DMS79 treated with DMSO at 0.1 percent for 48 hours (cell line): ENCODE measurements around the gene DUSP6.
A peak's percentile ranks its signal among the peaks of the same experiment; 100 is the strongest.

Source experiments
- DNase-seq: peaks from one replicate; lab custom pipeline; 2025; lab: John Stamatoyannopoulos, UW

DUSP6 gene

DNA sequence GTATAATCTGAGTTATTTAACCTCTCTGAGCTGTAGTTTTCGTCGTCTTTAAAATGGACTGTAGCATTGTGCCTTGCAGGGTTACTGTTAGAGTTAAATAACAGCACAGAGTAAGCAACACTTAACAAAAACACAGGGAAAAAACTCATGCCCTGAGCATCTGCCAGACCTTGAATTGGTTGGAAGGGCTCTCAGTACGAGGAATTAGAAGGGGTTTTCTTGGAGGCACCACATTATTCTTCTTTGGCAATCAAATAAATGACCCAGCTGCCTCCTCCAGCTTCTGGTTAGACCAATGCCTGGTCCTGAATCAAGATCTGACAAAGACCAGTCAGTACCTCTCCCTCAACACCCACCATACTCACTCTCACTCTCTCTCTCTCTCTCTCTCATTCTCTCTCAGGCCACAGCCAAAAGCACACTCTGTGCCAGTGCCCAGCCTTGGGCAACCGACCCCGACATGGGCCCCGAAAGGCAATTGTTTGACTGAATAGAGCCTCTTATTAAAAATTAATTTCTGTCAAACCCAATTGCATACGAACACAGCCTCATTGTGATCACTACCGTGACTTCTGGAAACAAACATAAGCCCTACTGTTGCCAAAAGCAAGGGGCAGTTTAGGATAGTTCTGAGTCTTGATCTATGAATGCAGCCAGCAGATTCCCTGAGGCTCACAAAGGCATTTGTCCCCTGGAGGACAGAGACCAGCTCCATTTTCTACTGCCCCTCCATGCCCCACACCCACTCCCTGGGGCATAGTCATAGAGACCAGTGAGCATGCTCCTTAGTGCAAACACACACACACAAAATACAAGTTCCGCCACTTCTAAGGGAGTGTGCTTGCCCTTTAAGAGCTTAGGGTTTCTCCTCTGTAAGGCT, 23.9 kb downstream of the DUSP6 start:
- no peak for DNase-seq

DNA sequence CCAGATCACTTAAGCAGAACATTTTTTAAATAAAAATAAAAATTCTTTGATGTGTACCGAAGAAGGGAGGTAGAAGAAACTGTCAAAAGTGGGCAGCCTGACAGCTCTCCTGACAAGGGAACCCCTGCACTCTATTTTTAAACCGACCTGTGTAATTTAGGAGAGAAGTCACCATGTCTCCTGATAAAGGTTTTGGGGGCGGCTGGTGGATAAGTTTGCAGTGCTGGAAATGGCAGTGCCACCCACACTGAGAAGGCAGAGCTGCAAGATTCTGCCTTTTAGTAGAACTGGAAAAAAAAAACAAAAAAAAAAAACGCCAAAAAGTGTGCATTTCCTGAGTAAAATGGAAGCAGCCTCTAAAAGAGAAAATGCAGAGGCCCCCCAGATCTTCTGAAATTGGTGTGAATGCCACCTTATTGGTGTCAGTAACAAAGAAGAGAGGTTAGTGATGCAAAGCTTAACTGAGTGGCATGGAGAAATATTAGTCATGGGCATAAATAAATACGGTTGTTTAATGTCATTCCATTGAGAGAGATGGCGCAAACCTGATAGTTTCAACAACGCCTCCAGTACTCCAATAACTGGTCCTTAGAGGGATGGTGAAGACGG, 24.7 kb downstream of the DUSP6 start:
- DNase-seq, result no peak

DNA sequence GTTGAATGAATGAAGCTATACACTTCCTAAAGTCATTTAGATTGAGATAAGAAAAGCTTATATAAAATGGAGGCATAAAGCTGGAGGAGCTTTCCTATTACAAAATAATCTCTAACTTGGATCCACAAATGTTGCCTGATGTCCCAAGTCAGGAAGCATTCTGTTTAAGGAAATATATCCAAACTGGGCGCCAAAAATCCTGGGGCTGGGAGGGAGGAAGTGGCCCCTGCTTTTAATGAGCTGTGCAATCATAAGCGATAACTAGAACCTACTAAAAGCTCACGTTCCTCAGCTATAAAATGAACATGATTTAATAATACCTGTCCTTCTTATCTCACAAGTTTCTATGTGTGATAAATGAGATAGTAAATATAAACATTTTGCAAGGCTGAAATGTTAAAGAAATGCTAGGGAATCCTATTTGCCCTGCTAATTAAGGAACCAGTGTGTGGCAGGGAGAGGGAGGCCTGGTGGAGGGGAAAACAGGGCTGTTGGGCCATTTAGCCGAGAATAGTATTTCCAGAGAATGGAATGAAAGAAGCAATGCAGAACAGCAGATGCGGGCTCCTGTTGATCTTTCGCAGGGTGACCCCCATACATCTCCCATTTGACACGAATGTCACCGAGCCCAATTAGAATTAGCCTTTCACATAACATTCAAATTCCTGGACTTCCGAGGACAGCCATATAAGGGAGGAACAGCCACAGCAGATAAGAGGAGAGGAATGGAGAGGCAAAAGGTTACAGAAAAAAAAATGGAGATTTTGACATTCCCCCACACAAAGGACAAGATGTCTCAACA, 25.9 kb downstream of the DUSP6 start:
- no peak for DNase-seq

DNA sequence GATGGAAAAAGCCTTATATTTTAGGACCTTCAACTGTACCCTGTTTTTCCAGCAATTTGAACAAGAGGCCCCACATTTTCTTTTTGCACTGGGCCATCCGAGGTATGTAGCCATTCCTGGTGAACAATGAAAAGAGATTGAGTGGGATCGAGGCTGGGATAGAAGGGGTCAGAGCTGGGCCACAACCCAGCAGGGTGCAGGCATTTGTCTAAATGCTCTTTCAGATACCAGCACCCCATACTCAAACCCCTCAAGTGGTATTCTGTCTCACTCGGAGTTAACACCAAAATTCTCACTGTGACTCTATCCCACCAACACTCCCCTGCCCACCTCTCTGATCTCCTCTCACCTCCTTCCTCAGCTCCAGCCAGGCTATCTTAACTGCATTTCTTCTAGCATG, 26.8 kb downstream of the DUSP6 start:
- no peak for DNase-seq

DNA sequence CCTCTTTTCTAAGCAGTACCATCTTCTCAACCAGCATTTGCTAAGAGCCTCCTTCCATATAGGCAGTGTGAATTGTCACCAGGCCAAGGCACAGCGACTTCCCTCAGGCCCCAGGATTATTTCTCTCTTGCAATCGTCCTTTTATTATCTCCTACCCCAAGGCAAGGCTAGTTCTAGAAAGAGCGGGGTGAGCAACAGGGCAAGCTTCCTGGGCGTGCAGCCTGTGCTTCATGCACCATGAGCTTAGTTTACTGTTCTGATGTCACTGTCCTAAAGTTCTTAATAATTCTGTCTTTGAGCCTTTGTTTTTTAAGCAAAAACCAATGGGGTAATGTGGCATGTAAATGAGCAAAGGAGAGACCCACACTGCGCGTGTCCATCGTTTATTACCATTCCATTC, 27.9 kb downstream of the DUSP6 start:
- no peak for DNase-seq

DNA sequence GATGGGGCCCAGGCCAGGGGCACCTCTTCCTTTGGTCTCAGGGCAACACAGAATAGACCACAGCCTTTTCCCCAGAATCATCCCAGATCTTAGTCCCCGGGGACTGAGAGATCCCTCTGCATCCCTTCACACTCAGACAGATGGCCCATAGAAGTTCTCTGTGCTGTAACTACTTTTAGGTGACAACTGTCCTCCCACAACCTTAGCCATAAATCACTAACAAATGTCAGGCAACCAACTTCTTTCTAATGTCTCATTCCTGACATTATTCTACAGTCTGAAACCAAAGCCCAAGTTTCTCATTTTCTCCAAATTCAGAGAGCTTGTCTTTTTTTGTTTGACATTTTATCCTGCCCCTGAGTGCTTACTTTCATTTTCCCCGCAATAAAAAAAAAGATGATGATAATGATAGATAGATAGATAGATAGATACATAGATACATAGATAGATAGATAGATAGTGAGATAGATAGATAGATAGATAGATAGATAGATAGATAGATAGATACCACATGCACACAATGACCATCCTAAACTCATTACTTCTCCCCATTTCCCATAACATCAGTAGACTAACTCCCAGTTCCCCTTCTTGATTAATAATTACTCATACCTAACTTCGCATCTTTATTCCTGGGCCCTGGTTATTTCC, 28.6 kb downstream of the DUSP6 start:
- DNase-seq, result no peak

DNA sequence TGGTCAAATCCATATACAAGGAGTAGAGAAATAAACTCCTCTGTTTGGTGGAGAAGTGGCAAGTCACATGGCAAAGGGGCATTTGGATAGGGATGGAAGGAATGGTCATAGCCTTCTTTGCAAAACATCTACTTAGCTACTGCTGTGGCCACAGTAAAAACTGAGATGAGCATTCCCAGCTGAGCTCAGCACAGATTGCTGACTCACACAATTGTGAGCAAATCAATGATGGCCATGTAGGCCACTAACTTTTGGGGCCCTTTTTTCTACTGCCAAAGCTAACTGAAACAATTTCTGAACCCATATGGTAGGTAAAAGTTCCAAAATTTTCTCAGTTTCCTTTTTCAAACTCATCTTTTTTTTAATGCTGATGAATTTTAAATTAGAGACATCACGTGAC, 31.6 kb downstream of the DUSP6 start:
- DNase-seq, result no peak

DNA sequence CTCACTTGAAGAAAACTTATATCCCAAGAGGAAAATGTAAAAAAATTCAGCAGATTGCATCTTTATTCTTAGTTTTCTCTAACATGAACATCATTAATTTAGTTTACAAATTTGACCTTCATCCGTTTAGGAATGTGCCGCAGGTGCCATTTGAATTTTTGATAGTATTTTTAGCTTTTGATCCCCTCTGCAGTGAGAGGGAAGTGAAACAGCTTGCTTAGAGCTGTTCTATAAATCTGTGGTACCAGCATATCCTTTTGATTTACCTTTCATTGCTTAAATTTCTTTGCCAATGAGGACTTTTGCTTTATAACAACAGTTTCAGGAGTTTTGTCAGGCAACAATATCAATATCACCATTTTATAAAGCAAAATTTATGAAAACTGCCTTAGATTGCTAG, 32.7 kb downstream of the DUSP6 start:
- no peak for DNase-seq

DNA sequence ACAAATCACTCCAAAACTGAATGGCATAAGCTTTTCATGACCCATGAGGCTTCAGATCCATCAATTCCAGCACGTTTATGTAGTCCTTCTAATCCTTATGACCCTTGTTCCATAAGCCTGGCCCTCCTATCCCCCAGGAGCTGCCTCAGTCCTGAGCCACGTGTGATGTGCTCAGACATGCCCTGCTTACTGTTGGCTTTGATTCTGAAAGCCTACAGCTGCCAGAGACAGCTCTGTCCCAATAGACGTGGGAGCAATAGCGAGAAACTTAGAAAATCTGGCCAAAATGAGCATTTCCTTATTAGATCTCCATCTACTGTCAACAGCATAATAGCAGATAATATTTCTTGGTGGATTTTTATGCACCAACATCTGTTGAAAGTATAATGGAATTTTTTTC, 33.2 kb downstream of the DUSP6 start:
- DNase-seq, result no peak

DNA sequence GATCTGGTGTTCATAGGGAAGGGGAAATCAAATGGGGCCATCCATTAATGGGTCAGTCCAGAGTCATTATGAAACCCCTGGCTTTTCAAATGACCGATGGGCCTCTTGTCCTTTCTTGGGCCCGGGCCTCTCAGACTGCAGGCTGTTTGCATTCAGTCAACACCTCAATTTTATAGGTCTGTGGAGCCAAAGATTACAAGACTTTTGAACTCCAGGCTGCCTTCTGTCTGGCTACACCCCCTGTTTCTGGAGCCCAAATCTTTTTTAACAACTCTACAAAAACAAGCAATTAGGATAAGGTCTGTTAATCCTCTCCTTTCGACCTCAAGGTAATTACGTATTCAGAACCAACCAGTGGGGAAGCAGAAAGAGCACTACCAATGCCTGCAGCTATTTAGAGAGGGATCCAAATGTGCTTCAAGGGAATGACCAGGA, 35.6 kb downstream of the DUSP6 start:
- peak; percentile 67 for DNase-seq

DNA sequence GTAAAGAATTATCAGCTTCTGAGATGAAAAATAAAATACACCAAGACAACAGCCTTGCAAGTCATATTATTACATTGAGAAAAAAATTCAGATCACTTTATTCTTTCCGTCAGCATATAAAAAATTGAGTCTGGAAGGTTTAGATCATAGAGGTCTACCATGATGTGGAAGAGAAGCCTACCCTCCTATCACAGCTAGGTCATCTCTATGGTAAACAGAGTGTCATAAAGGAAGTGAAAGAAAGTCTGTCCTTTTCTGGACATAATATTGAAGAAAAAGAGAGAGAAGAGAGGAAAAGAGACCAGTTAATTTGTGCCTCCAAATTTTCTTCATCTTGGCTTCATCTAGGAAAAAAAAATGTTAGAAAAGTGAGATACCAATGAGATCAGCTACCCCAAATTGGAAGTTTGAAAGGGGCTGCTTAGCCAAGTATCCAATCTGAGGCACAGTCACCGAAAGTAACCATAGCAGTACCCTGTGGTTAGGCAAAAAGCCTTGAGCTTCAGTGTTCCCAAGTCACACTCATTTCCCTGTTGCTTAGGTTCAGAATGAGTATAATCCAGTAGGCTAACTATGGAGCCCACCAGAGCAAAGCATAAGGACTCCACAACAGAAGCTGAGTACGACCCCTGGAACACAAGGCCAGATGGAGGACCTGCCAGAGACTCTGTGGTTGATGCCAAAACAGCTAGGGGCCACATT, 38.1 kb downstream of the DUSP6 start:
- DNase-seq, result no peak

DNA sequence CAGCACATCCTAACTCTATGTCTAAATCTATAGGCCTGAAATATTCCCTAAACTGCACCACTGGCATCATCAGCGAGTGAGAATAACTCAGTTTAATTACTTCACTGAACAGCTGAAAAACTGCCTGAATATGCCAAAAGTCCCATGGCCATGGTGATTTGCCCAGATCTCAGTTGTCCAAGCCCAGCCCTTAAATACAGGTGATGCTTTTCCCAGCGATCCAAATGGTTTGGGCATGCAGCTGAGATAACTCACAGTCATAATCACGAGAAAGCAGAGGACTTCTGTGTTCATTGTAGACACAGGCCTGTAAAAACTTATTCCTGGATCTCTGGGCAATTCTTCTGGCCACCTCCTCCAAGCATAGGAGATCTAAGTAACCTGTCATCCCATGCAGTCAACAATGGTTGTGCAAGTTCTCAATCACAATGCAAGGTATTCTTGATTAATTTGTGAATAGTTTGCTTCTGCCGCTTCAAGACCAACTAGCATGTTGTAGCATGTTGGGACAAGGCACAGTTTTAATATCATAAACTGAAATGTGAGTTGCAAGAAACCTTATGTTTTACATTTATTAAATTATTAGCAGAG, 40.5 kb downstream of the DUSP6 start:
- DNase-seq, result no peak

DNA sequence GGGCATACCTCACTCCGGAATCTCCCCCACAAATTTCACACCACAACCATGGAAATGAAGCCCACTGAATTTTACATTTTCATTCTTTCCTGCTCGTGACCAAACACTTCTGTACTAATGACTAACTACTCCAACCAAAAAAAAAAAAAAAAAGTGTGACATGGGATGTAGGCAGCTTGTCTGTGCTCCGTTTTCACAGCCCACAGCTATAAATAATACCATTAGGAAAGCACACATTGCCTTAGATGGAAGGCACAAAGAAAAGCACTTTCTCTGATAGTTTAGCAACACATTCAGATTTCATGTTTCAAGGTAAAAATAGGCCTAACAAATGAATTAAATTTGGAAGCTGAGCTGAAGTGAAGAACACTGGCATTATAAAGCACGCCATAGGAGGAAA, 42.5 kb downstream of the DUSP6 start:
- DNase-seq, result no peak

DNA sequence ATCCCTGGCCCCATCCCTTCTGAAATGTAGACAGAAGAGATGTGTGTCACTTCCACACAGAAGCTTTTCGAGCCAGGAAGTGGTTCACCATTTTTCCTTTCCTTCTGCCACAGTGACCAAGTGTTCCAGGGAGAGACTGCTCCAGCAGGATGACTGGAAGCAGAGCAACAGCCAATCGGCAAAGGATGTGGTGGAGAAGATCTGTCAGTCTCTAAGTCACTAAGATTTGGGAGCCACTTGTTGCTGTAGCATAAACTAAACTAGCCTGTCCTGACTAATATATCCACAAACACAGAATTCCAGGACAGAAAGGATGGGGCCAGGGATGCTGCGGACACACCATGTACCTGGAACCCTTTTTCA, 42.9 kb downstream of the DUSP6 start:
- no peak for DNase-seq

DNA sequence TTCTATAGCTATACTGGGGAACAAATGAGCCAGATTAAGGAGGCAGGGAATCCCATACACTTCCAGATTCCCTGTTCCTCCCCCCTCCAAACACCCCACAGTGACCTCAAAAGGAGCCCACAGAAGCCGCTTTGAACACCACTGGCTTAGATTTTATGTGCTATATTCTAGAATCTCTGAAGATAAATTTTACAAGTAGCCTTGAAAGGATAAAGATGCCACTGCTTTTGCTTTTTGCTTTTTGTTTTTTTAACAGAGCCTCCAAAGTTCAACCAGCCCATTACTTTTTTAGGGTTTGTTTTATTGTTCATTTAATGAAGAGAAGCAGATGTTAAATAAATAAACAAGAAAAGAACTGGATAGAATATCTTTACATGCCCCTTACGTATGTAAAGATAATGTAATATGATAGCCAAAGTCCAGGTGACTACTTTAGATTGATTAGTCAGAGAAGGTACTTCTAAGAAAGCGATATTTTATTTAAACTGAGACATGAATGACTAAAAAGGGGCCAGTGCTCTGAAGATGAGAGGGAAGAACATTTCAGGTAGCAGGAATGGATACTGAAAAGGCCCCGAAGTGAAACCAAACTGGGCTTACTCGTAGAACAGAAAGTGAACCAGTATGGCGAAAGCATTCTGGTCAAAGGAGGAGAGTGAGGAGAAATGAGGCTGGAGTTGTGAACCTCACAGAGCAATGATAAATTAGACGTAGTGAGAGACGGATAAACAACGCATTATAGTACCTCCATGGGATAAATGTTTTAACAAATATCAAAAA, 44.6 kb downstream of the DUSP6 start:
- DNase-seq, result no peak

DNA sequence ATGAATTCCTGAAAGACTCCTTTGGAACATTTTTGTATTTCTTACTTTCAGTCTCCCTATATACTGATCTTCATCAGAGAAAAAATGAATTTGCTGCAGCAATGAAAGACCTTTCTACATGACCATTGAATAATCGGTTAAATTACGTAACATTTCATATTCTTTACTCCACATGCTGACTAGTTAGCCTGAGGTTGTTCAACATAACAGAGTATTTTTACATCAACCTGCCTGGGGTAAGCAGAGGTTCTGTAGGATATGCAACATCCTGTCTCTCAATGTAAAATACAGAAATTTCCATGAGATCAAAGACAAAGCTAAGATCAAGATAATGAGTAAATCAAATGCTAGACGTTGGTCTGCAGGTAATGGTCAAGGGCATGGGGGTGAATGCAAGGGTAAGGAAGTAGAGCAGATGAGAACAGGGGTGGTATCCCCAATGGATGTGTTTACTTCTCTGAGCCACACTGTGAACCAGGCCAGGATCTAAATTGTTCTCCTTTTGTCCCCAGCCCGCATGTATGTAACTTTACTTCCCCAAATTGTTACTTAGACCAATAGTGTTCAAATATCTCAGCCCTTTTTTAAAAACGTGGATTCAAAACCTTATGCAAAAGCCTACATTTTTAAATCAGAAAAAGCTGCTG, 45.4 kb downstream of the DUSP6 start:
- no peak for DNase-seq

DNA sequence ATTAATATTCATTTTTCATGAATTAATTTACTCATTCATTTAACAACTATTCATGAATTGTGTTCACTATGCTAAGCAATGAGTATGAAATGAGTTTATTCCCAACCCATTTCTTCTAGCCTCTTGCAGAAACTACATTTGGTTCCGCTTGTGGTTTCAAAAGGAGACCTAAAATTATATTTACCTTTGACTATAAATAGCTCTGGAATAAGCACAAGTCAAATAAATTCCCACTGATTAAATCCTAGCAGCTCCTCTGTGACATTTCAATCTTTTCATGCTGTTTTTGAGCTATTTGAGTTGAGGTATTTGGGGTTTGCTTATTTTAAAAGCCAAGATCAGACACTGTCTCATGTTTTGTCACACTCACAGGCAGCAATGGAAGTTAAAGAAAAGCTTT, 46.9 kb downstream of the DUSP6 start:
- DNase-seq, result peak; percentile 35

DNA sequence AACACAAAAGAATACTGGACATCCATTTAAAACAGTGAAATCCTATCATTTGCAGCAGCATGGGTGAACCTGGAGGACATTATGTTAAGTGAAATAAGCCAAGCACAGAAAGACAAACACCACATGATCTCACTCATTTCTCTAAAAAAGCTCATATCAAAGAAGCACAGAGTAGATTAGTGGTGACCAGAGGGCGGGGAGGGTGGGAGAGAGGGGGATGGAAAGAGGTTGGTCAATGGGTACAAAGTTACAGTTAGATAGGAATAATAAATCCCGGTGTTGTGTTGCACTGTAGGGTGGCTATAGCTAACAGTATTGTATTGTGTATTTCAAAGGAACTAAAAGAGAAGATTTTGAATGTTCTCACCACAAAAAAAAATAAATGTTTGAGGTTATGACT, 52.4 kb downstream of the DUSP6 start:
- DNase-seq, result no peak

DNA sequence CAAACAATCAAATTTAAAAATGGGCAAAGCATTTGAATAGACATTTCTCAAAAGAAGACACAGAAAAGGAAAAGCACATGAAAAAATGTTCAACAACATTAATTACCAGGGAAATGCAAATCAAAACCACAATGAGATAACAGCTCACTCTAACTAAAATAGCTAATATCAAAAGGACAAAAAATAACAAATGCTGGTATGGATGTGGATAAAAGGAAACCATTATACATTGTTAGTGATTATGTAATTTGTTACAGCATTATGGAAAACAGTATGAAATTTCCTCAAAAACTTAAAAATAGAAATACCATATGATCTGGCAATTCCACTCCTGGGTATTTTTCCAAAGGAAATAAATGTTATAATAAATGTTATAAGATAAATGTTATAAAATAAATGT, 52.9 kb downstream of the DUSP6 start:
- no peak for DNase-seq
